Measurements from ENCODE around the gene CMAS. TPM values are rescaled to one million over a fixed set of nuclear protein-coding genes. Genes with fewer than 3 reads are reported as not detected.

CMAS gene
- total RNA-seq, 1 experiment from 2014 or later = 69.0 TPM

DNA sequence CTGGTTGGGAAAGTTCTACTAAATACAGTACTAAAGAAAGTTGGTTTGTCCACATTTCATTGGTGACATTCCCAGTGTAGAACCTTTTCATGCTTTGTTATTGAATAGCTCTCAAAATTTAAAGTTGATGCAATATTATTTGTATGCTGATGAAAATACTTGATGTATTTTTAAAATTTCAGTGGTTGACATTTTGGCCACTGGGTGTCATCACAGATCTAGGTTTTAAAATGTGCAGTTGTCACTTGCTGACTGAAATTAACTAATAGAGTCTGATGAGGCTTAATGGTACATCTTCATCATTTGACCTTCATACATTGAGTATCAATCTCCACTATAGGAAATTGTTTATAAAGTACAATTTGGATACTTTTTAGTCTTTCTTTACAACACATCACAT, 37.1 kb downstream of the CMAS start:
- H3K4me3 Mint-ChIP-seq = no peak overlapping the region
- CTCF ChIA-PET = interaction anchor here (0.6 to 2.0 kb wide), 8 partner anchors 38 to 385 kb away, joined by 3 to 12 read pairs (median 4); no protein-coding TSS in a partner anchor

DNA sequence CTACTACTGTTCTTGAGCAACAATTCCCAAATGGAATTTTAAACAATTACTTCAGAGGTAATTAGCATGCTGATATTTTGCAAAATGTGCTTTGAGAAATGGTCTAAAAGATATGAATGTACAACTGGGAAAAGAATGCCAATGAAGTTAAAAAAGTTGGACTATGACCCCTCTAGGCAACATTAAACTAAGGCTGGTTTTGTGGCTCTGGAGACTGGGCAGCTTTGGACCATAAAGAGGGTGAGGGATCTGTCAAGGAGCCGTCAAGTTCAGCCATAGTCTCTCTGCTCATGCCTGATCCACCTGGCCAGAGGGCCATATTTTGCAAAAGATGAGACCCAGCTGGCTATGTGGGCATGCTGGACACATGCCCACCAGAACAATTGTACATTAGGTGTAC, 38.8 kb downstream of the CMAS start:
- no peak for ATAC-seq
- no peaks in the 10 kb centered on the region for H3K27me3 Mint-ChIP-seq (ENCODE audit: low read depth)

More for the DNA sequence above, 37.1 kb downstream of the CMAS start:
- H3K4me1 Mint-ChIP-seq = peaks cover 20% of the 10 kb centered on the region
- peaks cover 2% of the 10 kb centered on the region; the same call in 1 of the 2 replicates for H3K36me3 Mint-ChIP-seq
- DNase-seq (ENCODE audit: low spot score) (no peak), ATAC-seq (no peak)
- POLR2A ChIA-PET = no interaction called here
- H3K9me3 Mint-ChIP-seq = peaks cover 6% of the 10 kb centered on the region
- no peak overlapping the region for H3K27ac Mint-ChIP-seq
- no peaks in the 10 kb centered on the region for H3K27me3 Mint-ChIP-seq (ENCODE audit: low read depth)
- TF ChIP-seq, protein P1, sequence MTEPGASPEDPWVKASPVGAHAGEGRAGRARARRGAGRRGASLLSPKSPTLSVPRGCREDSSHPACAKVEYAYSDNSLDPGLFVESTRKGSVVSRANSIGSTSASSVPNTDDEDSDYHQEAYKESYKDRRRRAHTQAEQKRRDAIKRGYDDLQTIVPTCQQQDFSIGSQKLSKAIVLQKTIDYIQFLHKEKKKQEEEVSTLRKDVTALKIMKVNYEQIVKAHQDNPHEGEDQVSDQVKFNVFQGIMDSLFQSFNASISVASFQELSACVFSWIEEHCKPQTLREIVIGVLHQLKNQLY (CRISPR knock-in tag; IDR thresholded peaks at IDR 0.05) = no peak
- TF ChIP-seq RELA (CRISPR knock-in tag; IDR thresholded peaks at IDR 0.05; ENCODE audit: borderline replicate concordance) = no peak
- no peak for TF ChIP-seq TEAD4 (CRISPR knock-in tag; IDR thresholded peaks at IDR 0.05)
- no peak for TF ChIP-seq ZNF138 (CRISPR knock-in tag; conservative IDR thresholded peaks at IDR 0.05)
- TF ChIP-seq USF2 (CRISPR knock-in tag; IDR thresholded peaks at IDR 0.05) = no peak
- no peak for TF ChIP-seq ATF1 (CRISPR knock-in tag; IDR thresholded peaks at IDR 0.05)
- TF ChIP-seq, protein P2, sequence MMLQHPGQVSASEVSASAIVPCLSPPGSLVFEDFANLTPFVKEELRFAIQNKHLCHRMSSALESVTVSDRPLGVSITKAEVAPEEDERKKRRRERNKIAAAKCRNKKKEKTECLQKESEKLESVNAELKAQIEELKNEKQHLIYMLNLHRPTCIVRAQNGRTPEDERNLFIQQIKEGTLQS (CRISPR knock-in tag; conservative IDR thresholded peaks at IDR 0.05) = no peak
- TF ChIP-seq, protein P3, sequence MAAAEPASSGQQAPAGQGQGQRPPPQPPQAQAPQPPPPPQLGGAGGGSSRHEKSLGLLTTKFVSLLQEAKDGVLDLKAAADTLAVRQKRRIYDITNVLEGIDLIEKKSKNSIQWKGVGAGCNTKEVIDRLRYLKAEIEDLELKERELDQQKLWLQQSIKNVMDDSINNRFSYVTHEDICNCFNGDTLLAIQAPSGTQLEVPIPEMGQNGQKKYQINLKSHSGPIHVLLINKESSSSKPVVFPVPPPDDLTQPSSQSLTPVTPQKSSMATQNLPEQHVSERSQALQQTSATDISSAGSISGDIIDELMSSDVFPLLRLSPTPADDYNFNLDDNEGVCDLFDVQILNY (CRISPR knock-in tag; IDR thresholded peaks at IDR 0.05) = no peak
- TF ChIP-seq HMGA2 (CRISPR knock-in tag; IDR thresholded peaks at IDR 0.05) = no peak
- TF ChIP-seq, protein P4, sequence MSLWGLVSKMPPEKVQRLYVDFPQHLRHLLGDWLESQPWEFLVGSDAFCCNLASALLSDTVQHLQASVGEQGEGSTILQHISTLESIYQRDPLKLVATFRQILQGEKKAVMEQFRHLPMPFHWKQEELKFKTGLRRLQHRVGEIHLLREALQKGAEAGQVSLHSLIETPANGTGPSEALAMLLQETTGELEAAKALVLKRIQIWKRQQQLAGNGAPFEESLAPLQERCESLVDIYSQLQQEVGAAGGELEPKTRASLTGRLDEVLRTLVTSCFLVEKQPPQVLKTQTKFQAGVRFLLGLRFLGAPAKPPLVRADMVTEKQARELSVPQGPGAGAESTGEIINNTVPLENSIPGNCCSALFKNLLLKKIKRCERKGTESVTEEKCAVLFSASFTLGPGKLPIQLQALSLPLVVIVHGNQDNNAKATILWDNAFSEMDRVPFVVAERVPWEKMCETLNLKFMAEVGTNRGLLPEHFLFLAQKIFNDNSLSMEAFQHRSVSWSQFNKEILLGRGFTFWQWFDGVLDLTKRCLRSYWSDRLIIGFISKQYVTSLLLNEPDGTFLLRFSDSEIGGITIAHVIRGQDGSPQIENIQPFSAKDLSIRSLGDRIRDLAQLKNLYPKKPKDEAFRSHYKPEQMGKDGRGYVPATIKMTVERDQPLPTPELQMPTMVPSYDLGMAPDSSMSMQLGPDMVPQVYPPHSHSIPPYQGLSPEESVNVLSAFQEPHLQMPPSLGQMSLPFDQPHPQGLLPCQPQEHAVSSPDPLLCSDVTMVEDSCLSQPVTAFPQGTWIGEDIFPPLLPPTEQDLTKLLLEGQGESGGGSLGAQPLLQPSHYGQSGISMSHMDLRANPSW (CRISPR knock-in tag; conservative IDR thresholded peaks at IDR 0.05; ENCODE audit: low read depth) = no peak

More for the DNA sequence above, 38.8 kb downstream of the CMAS start:
- no peak overlapping the region for H3K27ac Mint-ChIP-seq
- H3K36me3 Mint-ChIP-seq = no peaks in the 10 kb centered on the region
- CTCF ChIA-PET = no interaction called here
- no peak for DNase-seq (ENCODE audit: low spot score)
- no peak overlapping the region for H3K4me3 Mint-ChIP-seq
- H3K9me3 Mint-ChIP-seq = no peaks in the 10 kb centered on the region
- POLR2A ChIA-PET = no interaction called here
- H3K4me1 Mint-ChIP-seq = peaks cover 20% of the 10 kb centered on the region
- TF ChIP-seq ZNF671 (CRISPR knock-in tag; IDR thresholded peaks at IDR 0.05) = no peak
- no peak for TF ChIP-seq NFATC4 (CRISPR knock-in tag; IDR thresholded peaks at IDR 0.05)
- TF ChIP-seq NR2C2 (CRISPR knock-in tag; IDR thresholded peaks at IDR 0.05) = no peak
- TF ChIP-seq ATF1 (CRISPR knock-in tag; IDR thresholded peaks at IDR 0.05) = no peak
- TF ChIP-seq ZNF512 (CRISPR knock-in tag; IDR thresholded peaks at IDR 0.05; ENCODE audit: borderline replicate concordance) = no peak
- TF ChIP-seq, protein P3 (CRISPR knock-in tag; IDR thresholded peaks at IDR 0.05) = no peak
- no peak for TF ChIP-seq ZNF423 (CRISPR knock-in tag; IDR thresholded peaks at IDR 0.05)
- TF ChIP-seq HMGXB4 (CRISPR knock-in tag; IDR thresholded peaks at IDR 0.05) = no peak
- TF ChIP-seq TEAD4 (CRISPR knock-in tag; IDR thresholded peaks at IDR 0.05) = no peak
- TF ChIP-seq, protein P5, sequence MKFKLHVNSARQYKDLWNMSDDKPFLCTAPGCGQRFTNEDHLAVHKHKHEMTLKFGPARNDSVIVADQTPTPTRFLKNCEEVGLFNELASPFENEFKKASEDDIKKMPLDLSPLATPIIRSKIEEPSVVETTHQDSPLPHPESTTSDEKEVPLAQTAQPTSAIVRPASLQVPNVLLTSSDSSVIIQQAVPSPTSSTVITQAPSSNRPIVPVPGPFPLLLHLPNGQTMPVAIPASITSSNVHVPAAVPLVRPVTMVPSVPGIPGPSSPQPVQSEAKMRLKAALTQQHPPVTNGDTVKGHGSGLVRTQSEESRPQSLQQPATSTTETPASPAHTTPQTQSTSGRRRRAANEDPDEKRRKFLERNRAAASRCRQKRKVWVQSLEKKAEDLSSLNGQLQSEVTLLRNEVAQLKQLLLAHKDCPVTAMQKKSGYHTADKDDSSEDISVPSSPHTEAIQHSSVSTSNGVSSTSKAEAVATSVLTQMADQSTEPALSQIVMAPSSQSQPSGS (CRISPR knock-in tag; IDR thresholded peaks at IDR 0.05; ENCODE audit: borderline replicate concordance, low read depth) = no peak

Data from WTC11 (cell line).